ENCODE measurements around the gene TUBB8. TPM values are rescaled to one million over a fixed set of nuclear protein-coding genes. Genes with fewer than 3 reads are reported as not detected.

Gene TUBB8
- total RNA-seq, result under 1 TPM in 1 of 2 experiments, not detected in 1; 0.42 TPM

GRCh38 chr10:48996-49395 lies at the start of gene TUBB8:
Gene TUBB8 (minus strand): TSS chr10:49296. CDS start chr10:49238, 58 bp downstream.
- Mint-ChIP-seq H3K27me3 (no peaks in the 10 kb centered on the region), H3K9me3 (no peaks in the 10 kb centered on the region)

GRCh38 chr10:96466-96865 lies 47.4 kb upstream of the TUBB8 start:
- Mint-ChIP-seq H3K27ac (no peak overlapping the region), H3K27me3 (peaks cover 4% of the 10 kb centered on the region), H3K4me1 (no peaks in the 10 kb centered on the region), H3K4me3 (no peak overlapping the region), H3K9me3 (peaks cover 22% of the 10 kb centered on the region), H3K36me3 (ENCODE audit: low read depth) (peaks cover 3% of the 10 kb centered on the region)
- no peak for DNase-seq
- ChIA-PET POLR2A (no interaction called here), CTCF (no interaction called here)

More at GRCh38 chr10:48996-49395, at the start of gene TUBB8:
- H3K36me3 Mint-ChIP-seq (ENCODE audit: low read depth), result no peaks in the 10 kb centered on the region
- DNase-seq, result no peak
- H3K27ac Mint-ChIP-seq, result no peak within 1 kb of the TSS
- ChIA-PET CTCF (no interaction called here), POLR2A (no interaction called here)
- no peak within 1 kb of the TSS for H3K4me3 Mint-ChIP-seq
- no peaks in the 10 kb centered on the region for H3K4me1 Mint-ChIP-seq

GRCh38 chr10:95356-96115 lies 46.4 kb upstream of the TUBB8 start:
- Mint-ChIP-seq H3K36me3 (ENCODE audit: low read depth) (peaks cover 3% of the 10 kb centered on the region), H3K9me3 (peaks cover 22% of the 10 kb centered on the region), H3K4me3 (no peak overlapping the region), H3K27me3 (peaks cover 4% of the 10 kb centered on the region), H3K27ac (no peak overlapping the region), H3K4me1 (no peaks in the 10 kb centered on the region)
- ChIA-PET CTCF (no interaction called here), POLR2A (no interaction called here)
- DNase-seq, result no peak

- H3K4me3 Mint-ChIP-seq, result no peak overlapping the region
- no peak overlapping the region for H3K27ac Mint-ChIP-seq
- ChIA-PET POLR2A (no interaction called here), CTCF (no interaction called here)
- H3K27me3 Mint-ChIP-seq, result peaks cover 4% of the 10 kb centered on the region
- peaks cover 3% of the 10 kb centered on the region for H3K36me3 Mint-ChIP-seq (ENCODE audit: low read depth)
- H3K4me1 Mint-ChIP-seq, result no peaks in the 10 kb centered on the region
- no peak for DNase-seq
- peaks cover 22% of the 10 kb centered on the region for H3K9me3 Mint-ChIP-seq
Observed at GRCh38 chr10:94613-95012, 45.5 kb upstream of the TUBB8 start.

- Mint-ChIP-seq H3K9me3 (peaks cover 20% of the 10 kb centered on the region), H3K4me3 (no peak overlapping the region), H3K4me1 (no peaks in the 10 kb centered on the region), H3K36me3 (ENCODE audit: low read depth) (peaks cover 3% of the 10 kb centered on the region), H3K27ac (no peak overlapping the region), H3K27me3 (peaks cover 4% of the 10 kb centered on the region)
- CTCF ChIA-PET, result no interaction called here
- POLR2A ChIA-PET, result no interaction called here
- DNase-seq, result no peak
Observed at GRCh38 chr10:92846-93245, 43.8 kb upstream of the TUBB8 start.

GRCh38 chr10:92153-92552 lies 43.1 kb upstream of the TUBB8 start:
- Mint-ChIP-seq H3K27me3 (peaks cover 4% of the 10 kb centered on the region), H3K4me1 (peaks cover 4% of the 10 kb centered on the region), H3K27ac (no peak overlapping the region), H3K9me3 (peaks cover 14% of the 10 kb centered on the region), H3K36me3 (ENCODE audit: low read depth) (peaks cover 3% of the 10 kb centered on the region), H3K4me3 (no peak overlapping the region)
- ChIA-PET POLR2A (no interaction called here), CTCF (interaction anchor here (1.2 kb wide), 1 partner anchor 15 kb away, joined by 5 read pairs; no protein-coding TSS in a partner anchor)
- no peak for DNase-seq

- peaks cover 7% of the 10 kb centered on the region for H3K4me1 Mint-ChIP-seq
- peaks cover 10% of the 10 kb centered on the region for H3K9me3 Mint-ChIP-seq
- no peak for DNase-seq
- POLR2A ChIA-PET, result no interaction called here
- no peak overlapping the region for H3K4me3 Mint-ChIP-seq
- CTCF ChIA-PET, result interaction anchor here (1.2 kb wide), 1 partner anchor 15 kb away, joined by 5 read pairs; no protein-coding TSS in a partner anchor
- H3K27ac Mint-ChIP-seq, result no peak overlapping the region
- H3K27me3 Mint-ChIP-seq, result peaks cover 4% of the 10 kb centered on the region
- no peaks in the 10 kb centered on the region for H3K36me3 Mint-ChIP-seq (ENCODE audit: low read depth)
Observed at GRCh38 chr10:91313-91712, 42.2 kb upstream of the TUBB8 start.

GRCh38 chr10:90161-90560 lies 41.1 kb upstream of the TUBB8 start:
- DNase-seq, result no peak
- Mint-ChIP-seq H3K9me3 (peaks cover 6% of the 10 kb centered on the region), H3K4me1 (peaks cover 7% of the 10 kb centered on the region), H3K4me3 (no peak overlapping the region), H3K27me3 (peaks cover 4% of the 10 kb centered on the region), H3K27ac (no peak overlapping the region), H3K36me3 (ENCODE audit: low read depth) (no peaks in the 10 kb centered on the region)
- ChIA-PET POLR2A (no interaction called here), CTCF (interaction anchor here (1.2 kb wide), 1 partner anchor 10 kb away, joined by 3 read pairs; no protein-coding TSS in a partner anchor)

GRCh38 chr10:89248-89647 lies 40.2 kb upstream of the TUBB8 start:
- H3K27me3 Mint-ChIP-seq, result no peaks in the 10 kb centered on the region
- ChIA-PET CTCF (interaction anchor here (0.7 to 1.2 kb wide), 2 partner anchors 9 to 1203 kb away, joined by 3 read pairs; no protein-coding TSS in a partner anchor), POLR2A (no interaction called here)
- no peak overlapping the region for H3K4me3 Mint-ChIP-seq
- H3K9me3 Mint-ChIP-seq, result no peaks in the 10 kb centered on the region
- DNase-seq, result no peak
- no peak overlapping the region for H3K27ac Mint-ChIP-seq
- no peaks in the 10 kb centered on the region for H3K36me3 Mint-ChIP-seq (ENCODE audit: low read depth)
- peaks cover 7% of the 10 kb centered on the region for H3K4me1 Mint-ChIP-seq

GRCh38 chr10:88253-88652 lies 39.2 kb upstream of the TUBB8 start:
- POLR2A ChIA-PET, result no interaction called here
- no peak for DNase-seq
- Mint-ChIP-seq H3K27me3 (no peaks in the 10 kb centered on the region), H3K4me1 (peaks cover 7% of the 10 kb centered on the region), H3K36me3 (ENCODE audit: low read depth) (no peaks in the 10 kb centered on the region), H3K27ac (no peak overlapping the region), H3K4me3 (no peak overlapping the region), H3K9me3 (no peaks in the 10 kb centered on the region)
- CTCF ChIA-PET, result no interaction called here

GRCh38 chr10:87177-88080 lies 38.3 kb upstream of the TUBB8 start:
- DNase-seq, result peak; percentile 31

GRCh38 chr10:86031-86430 lies 36.9 kb upstream of the TUBB8 start:
- H3K4me3 Mint-ChIP-seq, result no peak overlapping the region
- H3K27me3 Mint-ChIP-seq, result no peaks in the 10 kb centered on the region
- CTCF ChIA-PET, result no interaction called here
- H3K27ac Mint-ChIP-seq, result no peak overlapping the region
- no peak for DNase-seq
- peaks cover 7% of the 10 kb centered on the region for H3K4me1 Mint-ChIP-seq
- H3K36me3 Mint-ChIP-seq (ENCODE audit: low read depth), result no peaks in the 10 kb centered on the region
- no peaks in the 10 kb centered on the region for H3K9me3 Mint-ChIP-seq
- POLR2A ChIA-PET, result no interaction called here

More at GRCh38 chr10:87177-88080, 38.3 kb upstream of the TUBB8 start:
- no peaks in the 10 kb centered on the region for H3K9me3 Mint-ChIP-seq
- POLR2A ChIA-PET, result no interaction called here
- no peak overlapping the region for H3K4me3 Mint-ChIP-seq
- H3K27me3 Mint-ChIP-seq, result no peaks in the 10 kb centered on the region
- H3K4me1 Mint-ChIP-seq, result peaks cover 7% of the 10 kb centered on the region
- CTCF ChIA-PET, result no interaction called here
- no peaks in the 10 kb centered on the region for H3K36me3 Mint-ChIP-seq (ENCODE audit: low read depth)
- H3K27ac Mint-ChIP-seq, result no peak overlapping the region

- no peaks in the 10 kb centered on the region for H3K27me3 Mint-ChIP-seq
- CTCF ChIA-PET, result no interaction called here
- POLR2A ChIA-PET, result no interaction called here
- H3K9me3 Mint-ChIP-seq, result no peaks in the 10 kb centered on the region
- no peak overlapping the region for H3K27ac Mint-ChIP-seq
- no peaks in the 10 kb centered on the region for H3K36me3 Mint-ChIP-seq (ENCODE audit: low read depth)
- H3K4me1 Mint-ChIP-seq, result peaks cover 7% of the 10 kb centered on the region
- no peak overlapping the region for H3K4me3 Mint-ChIP-seq
- DNase-seq, result no peak
Observed at GRCh38 chr10:85044-85443, 35.9 kb upstream of the TUBB8 start.

Measured in activated CD4-positive, alpha-beta T cell treated with anti-CD3 and anti-CD28 coated beads, Interleukin-2, amount 10 ng/mL, durations not matched to agents 7 days and 5 days (primary cell).